ENCODE data around the gene GNG12.

GNG12 gene

GRCh38 chr1:67755619-67756018, 77.6 kb downstream of the GNG12 start:
- DNase-seq (ENCODE audit: extremely low read depth, low read depth): no peak
- no peak for TF ChIP-seq CTCF (IDR thresholded peaks at IDR 0.05; ENCODE audit: low read depth, low read length)

GRCh38 chr1:67755160-67755559, 78.1 kb downstream of the GNG12 start:
- no peak for DNase-seq (ENCODE audit: extremely low read depth, low read depth)
- no peak for TF ChIP-seq CTCF (IDR thresholded peaks at IDR 0.05; ENCODE audit: low read depth, low read length)

GRCh38 chr1:67754526-67754920, 78.7 kb downstream of the GNG12 start:
- no peak for DNase-seq (ENCODE audit: extremely low read depth, low read depth)
- no peak for TF ChIP-seq CTCF (IDR thresholded peaks at IDR 0.05; ENCODE audit: low read depth, low read length)

- no peak for TF ChIP-seq CTCF (IDR thresholded peaks at IDR 0.05; ENCODE audit: low read depth, low read length)
- DNase-seq (ENCODE audit: extremely low read depth, low read depth): no peak
Measured at GRCh38 chr1:67753776-67754525, 79.3 kb downstream of the GNG12 start.

- no peak for TF ChIP-seq CTCF (IDR thresholded peaks at IDR 0.05; ENCODE audit: low read depth, low read length)
- no peak for DNase-seq (ENCODE audit: extremely low read depth, low read depth)
Measured at GRCh38 chr1:67752306-67752705, 81.0 kb downstream of the GNG12 start.

GRCh38 chr1:67750691-67751054, 82.6 kb downstream of the GNG12 start:
- DNase-seq (ENCODE audit: extremely low read depth, low read depth): no peak
- no peak for TF ChIP-seq CTCF (IDR thresholded peaks at IDR 0.05; ENCODE audit: low read depth, low read length)

- DNase-seq (ENCODE audit: extremely low read depth, low read depth): no peak
- no peak for TF ChIP-seq CTCF (IDR thresholded peaks at IDR 0.05; ENCODE audit: low read depth, low read length)
Measured at GRCh38 chr1:67749844-67750690, 83.2 kb downstream of the GNG12 start.
